Stimulated activated CD4-positive, alpha-beta T cell treated with anti-CD3 and anti-CD28 coated beads, TNF-alpha, amount 100 ng/mL, for 48 hours (primary cell): ENCODE results near the gene NAIF1.

ENCODE experiments used
- DNase-seq, 3 donors: peaks; one replicate each; pipeline ENCODE4 v3.0.0-alpha.2; 2020; ENCODE audit warnings: low read depth in 3 of 3

The NAIF1 gene

GRCh38 chr9:128102196-128102595, 35.1 kb upstream of the NAIF1 start:
- no peak for DNase-seq

- no peak for DNase-seq
These were observed 34.6 kb upstream of the NAIF1 start for GRCh38 chr9:128101690-128102089.

- no peak for DNase-seq
These were observed 34.1 kb upstream of the NAIF1 start for GRCh38 chr9:128101231-128101661.

GRCh38 chr9:128100581-128100980, 33.5 kb upstream of the NAIF1 start:
- DNase-seq: no peak

GRCh38 chr9:128099932-128100491, 32.9 kb upstream of the NAIF1 start:
- no peak for DNase-seq

- no peak for DNase-seq
These were observed 32.3 kb upstream of the NAIF1 start for GRCh38 chr9:128099231-128099931.

GRCh38 chr9:128098297-128099230, 31.4 kb upstream of the NAIF1 start:
- DNase-seq: peak; percentile 21 to 62 (median 59)

GRCh38 chr9:128097543-128098296, 30.6 kb upstream of the NAIF1 start:
- no peak for DNase-seq

GRCh38 chr9:128096616-128097536, 29.8 kb upstream of the NAIF1 start:
- DNase-seq: no peak

GRCh38 chr9:128094950-128095544, 27.9 kb upstream of the NAIF1 start:
- no peak for DNase-seq

GRCh38 chr9:128094166-128094949, 27.2 kb upstream of the NAIF1 start:
- DNase-seq: peak; percentile 67 to 82 (median 81)

GRCh38 chr9:128093011-128093410, 25.9 kb upstream of the NAIF1 start:
- no peak for DNase-seq

- DNase-seq: no peak
These were observed 25.3 kb upstream of the NAIF1 start for GRCh38 chr9:128092199-128092977.

- DNase-seq: no peak
These were observed 24.5 kb upstream of the NAIF1 start for GRCh38 chr9:128091571-128091970.

- no peak for DNase-seq
These were observed 24.0 kb upstream of the NAIF1 start for GRCh38 chr9:128091144-128091543.

GRCh38 chr9:128089299-128089698, 22.2 kb upstream of the NAIF1 start:
- no peak for DNase-seq

GRCh38 chr9:128088253-128088945, 21.3 kb upstream of the NAIF1 start:
- no peak for DNase-seq

- no peak for DNase-seq
These were observed 20.1 kb upstream of the NAIF1 start for GRCh38 chr9:128087262-128087661.
